Measurements from ENCODE around the gene KLHL24.
"Not testable (repeated sequence)": the region's sequence is repeated elsewhere in the genome, so short reads cannot be mapped to it uniquely, and the experiment has no call there.

The KLHL24 gene

DNA sequence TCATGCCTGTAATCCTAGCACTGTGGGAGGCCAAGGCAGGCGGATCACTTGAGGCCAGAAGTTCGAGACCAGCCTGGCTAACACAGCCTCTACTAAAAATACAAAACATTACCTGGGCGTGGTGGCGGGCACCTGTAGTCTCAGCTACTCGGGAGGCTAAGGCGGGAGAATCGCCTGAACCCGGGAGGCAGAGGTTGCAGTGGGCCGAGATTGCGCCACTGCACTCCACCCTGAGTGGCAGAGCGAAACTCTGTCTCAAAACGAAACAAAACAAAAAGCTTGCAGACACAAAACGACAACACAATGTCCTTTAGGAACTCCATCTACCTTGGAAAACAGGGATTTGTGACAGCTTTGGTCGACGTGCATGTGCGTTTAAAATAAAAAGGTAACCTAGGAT lies 716 bp upstream of the KLHL24 start:
- no peak for DNase-seq (ENCODE audit: low spot score)

DNA sequence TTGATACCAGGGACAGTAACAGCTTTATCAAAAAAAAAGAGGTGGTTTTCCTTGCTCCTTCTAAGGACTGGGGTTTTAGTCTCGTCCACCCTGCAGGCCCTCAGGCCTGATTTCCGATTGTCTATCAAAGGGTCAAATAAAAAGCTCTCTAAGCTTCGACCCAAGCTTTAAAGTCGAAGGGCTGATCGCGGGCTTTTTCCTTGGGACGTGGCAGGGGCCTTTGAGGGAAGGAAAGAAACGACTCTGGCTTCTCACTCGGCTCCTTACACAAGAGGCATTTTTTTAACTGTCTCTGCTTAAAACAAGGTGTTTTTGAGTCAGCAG lies 354 bp upstream of the KLHL24 start:
- no peak for DNase-seq (ENCODE audit: low spot score)

DNA sequence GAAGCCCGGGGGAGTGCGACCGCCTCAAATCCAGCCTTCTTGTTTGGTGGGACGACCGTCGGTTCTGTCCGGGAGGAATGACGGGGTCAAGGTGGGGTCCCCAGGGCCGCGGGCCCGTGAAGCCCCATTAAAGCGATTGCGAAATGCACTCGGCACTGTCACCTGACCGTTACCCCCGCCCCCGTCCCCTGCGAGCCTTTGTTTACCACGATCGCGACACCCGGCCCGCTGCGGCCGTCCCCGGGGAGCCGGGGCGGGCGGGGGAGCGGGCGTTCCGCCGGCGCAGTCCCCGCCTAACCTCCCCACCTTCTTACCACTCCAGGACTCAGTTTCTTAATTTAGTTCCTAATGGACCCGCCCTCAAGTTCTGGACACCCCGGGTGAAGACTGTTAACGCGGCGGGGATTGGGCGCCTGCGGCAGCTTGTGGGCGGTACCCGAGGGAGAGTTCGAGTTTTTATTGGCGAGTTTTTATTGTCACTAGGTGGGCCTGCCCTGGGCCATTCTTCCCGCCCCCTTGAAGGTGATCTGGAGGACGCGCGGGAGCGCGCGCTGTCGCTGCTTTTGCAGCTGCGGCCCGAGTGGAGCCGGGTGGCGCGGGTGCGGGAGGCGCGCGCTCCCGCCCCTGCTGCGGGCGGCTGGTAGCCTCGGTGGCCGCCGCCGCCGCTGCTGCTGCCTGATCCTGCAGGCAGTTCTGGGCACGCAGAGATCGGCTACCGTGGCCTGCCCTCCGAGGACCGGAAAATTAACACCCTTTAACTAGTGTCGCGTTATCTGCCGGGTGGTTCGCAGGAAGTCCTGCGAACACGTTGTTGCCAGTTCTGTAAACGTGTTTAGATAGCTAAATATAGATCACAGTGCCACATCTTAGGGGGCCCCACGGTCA lies 1.0 kb downstream of the KLHL24 start:
- peak; percentile 98 for DNase-seq (ENCODE audit: low spot score)

DNA sequence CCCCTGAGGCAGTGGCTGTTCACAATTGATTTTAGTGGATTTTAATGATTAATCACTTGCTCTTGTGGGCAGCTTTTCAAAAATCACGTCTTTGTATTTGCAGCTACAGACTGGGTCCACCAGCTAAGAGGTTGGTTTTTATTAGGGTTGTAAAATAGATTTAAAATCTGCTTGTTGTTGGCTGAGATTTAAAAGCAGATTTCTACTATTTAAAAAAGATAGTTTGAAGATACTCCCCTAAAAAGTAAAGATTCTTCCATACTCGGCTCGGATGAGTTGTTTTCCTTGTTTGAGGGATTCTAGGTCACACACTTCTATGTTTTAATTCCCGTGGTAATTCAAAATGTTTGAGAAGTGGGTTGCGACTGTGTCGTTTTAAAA lies 1.7 kb downstream of the KLHL24 start:
- no peak for DNase-seq (ENCODE audit: low spot score)

DNA sequence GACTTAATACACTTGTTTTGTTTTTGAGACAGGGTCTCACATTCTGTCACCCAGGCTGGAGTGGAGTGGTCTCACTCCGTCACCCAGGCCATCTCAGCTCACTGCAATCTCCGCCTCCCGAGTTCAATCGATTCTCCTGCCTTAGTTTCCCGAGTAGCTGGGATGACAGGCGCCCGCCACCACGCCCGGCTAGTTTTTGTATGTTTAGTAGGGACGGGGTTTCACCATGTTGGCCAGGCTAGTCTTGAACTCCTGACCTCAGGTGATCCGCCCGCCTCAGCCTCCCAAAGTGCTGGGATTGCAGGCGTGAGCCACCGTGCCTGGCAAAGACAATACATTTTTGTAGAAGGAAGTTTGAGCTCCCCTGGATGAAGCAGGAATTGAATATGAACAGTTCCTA lies 2.2 kb downstream of the KLHL24 start:
- not testable (repeated sequence) for DNase-seq (ENCODE audit: low spot score)

DNA sequence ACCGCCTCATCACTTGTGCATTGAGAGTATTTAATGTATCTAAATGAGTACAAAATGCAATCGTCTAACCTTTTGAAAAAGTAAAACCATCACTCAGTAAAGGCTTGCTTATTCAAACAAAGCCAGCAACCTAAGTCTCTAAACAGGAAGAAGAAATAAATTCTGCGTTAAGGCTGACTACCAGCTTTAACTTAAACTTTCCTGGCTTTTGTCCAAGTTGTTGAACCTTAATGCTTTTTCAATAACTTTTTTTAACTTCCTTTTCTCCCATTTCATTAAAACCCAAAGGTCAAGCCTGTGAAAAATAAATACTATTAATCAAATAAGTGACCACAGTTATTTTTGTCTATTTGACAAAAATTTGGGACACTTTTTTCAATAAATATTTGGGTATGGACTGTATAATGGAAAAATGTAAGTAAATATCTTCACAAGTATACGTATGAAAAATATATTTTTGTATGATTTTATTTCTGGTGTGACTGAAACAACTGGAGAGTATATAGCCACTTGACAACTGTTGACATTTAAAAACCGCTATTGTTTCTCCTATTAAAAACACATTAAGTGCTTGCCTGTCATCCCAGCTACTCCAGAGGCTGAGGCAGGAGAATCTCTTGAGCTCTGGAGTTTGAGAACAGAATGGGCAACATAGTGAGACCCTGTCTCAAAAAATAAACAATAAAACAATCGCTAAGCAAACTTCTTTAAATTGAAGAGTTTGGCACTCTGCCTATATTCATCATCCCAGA lies 2.9 kb downstream of the KLHL24 start:
- DNase-seq (ENCODE audit: low spot score), result no peak

DNA sequence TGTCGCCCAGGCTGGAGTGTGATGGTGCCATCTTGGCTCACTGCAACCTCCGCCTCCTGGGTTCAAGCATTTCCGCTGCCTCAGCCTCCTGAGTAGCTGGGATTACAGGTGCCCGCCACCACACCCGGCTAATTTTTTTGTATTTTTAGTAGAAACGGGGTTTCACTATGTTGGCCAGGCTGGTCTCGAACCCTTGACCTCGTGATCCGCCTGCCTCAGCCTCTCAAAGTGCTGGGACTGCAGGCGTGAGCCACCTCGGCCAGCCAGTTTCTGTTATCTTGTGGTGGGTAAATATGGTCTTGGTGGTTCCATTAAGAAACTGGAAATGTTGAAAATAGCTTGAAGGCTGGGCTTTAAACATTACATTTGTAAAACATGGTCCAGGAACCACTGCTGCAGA lies 5.2 kb downstream of the KLHL24 start:
- not testable (repeated sequence) for DNase-seq (ENCODE audit: low spot score)

DNA sequence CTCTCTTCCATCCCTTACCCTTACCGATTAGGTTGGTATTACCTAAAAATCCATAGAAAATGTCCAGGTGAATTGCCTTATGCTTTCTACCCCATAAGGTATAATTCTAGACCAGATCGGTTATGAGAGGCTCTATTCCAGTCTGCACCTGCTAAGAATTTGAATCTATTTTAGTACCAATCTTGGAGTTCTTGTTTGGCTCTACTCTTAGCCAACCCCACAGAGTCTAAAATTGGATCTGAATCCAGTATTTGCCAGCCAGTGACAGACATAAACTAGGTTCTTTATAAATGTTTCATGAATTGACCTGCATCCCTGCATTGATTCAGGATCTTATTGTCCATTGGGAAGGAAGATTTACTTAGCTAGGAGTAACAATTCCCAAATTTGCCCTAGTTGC lies 6.5 kb downstream of the KLHL24 start:
- no peak for DNase-seq (ENCODE audit: low spot score)

DNA sequence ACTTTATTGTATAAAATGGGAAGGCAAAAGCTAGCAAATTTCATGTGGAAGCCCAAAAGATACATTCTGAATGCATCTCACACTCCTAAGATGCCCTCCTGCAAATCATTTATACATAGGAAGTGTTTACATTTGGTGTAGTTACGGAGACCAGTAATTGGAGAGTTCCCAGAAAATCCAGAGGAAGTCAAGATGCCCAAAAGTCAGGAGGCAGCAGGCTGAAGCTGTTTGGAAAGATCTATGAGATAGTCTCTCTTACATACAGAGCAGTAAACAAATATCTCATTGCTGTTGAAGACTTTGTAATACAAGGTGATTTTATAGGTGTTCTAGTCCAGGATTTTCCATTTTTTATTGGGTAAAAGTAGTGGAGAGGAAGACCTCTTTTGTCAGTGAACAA lies 8.8 kb downstream of the KLHL24 start:
- DNase-seq (ENCODE audit: low spot score), result no peak

DNA sequence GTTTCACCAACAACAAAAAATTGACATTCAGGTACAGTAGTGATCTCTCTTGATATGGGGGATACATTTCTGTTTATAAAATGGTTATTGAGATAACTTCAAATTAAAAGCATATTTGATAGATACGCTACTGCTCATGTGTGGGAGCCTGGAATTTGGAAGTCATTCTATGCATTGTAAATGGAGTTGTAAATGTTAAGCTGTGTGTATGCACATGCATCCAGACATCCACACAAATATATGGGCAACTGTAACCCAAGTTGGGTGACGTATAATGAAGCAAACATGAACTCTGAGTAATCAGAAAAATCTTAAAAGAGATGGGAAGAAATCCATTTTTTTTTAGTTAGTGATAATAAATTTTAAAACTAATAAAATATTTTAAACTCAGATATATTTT lies 9.8 kb downstream of the KLHL24 start:
- DNase-seq (ENCODE audit: low spot score), result no peak

DNA sequence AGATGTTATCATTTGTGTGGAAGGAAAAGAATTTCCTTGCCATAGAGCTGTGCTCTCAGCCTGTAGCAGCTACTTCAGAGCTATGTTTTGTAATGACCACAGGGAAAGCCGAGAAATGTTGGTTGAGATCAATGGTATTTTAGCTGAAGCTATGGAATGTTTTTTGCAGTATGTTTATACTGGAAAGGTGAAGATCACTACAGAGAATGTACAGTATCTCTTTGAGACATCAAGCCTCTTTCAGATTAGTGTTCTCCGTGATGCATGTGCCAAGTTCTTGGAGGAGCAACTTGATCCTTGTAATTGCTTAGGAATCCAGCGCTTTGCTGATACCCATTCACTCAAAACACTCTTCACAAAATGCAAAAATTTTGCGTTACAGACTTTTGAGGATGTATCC lies 15.1 kb downstream of the KLHL24 start:
- DNase-seq (ENCODE audit: low spot score), result no peak

DNA sequence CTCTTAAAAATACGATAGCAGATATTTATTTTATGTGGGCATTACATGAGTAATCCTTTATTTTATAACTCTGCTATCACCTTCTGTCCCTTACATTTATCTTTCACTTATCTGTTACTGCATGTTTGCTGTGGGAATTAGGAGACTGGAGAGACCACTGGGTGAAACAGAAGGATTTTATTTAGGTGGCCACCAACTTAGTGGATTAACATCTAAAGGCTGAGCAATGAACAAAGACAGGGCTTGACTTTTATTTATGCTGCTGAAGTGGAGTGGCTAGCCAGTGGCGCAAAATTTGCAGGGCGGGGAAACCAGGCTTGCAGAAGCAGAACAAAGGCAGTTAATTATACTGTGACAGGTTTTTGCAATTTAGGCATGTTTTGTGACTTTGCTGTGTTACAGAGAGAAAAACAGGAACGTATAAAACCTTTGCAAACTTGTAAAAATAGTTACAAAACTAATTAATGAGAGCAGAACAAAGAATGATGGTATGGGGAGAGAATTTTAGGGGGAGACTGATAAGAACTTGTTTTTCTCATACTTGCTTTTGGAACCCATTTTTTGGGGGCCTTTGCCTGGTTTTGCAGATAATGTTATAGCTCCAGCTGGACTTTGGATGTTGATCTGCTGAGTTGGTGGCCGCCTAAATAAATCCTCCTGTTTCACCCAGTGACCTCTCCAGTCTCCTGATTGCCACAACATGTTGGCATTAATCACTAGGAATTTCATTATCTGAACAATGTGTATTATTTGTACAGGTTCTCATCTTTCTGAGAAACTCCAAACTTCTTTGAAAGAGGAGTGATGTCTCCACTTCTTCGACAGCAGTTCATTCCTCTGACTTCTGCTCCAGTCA lies 18.0 kb downstream of the KLHL24 start:
- DNase-seq (ENCODE audit: low spot score), result no peak

DNA sequence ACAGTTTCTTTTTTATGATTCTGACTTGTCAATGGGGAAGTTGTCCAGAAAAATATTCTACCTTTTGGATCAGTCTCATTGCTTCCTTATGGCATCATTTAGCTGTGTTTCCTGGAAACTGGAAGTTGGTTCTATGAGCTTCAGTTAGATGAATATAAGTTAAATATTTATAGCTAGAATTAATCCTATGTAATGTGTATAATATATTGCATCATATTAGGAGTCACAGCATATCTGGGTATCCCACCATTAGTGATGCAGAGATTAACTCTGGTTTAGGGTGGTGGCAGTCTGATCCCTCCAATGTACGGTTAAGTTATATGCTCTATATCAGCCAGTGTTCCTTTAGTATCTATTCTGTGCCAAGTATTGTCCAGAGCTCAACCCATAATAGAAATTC lies 19.3 kb downstream of the KLHL24 start:
- DNase-seq (ENCODE audit: low spot score), result no peak

DNA sequence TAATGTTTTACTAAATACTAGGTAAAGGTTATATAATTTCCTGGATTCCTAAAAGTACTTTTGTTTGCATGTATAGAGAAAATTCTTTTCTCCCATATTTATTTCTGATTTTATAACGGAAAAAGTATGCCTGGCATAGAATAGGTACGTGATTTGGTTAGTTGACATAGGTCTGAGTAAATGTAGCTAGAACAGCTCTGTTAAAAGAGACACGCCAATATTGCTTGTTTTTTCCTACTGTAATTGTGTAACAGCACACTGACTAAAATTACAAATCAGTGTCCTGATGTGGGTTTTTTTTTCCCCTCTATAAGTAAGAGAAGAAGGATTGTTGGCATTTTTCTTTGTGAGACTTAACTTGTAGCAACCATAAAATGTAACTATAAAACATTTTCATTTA lies 26.7 kb downstream of the KLHL24 start:
- DNase-seq (ENCODE audit: low spot score), result no peak

DNA sequence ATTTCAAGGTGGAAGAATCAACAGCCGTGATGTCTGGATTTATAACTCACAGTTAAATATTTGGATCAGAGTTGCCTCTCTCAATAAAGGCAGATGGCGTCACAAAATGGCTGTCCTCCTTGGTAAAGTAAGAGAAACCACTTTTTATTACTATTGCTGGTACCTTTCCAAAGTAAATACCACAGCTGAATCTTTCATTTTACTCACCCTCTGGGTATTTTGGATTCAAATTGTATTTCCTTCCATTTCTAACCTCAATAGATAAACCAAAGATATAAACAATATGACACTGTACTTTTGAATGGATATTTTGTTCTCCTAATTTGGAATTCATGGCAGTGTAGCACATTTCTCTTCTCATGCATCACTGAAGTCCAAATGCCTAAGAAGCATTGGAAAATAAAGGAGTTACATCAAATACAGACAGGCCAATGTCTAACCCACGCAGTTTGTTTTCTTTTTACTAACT lies 29.5 kb downstream of the KLHL24 start:
- no peak for DNase-seq (ENCODE audit: low spot score)

DNA sequence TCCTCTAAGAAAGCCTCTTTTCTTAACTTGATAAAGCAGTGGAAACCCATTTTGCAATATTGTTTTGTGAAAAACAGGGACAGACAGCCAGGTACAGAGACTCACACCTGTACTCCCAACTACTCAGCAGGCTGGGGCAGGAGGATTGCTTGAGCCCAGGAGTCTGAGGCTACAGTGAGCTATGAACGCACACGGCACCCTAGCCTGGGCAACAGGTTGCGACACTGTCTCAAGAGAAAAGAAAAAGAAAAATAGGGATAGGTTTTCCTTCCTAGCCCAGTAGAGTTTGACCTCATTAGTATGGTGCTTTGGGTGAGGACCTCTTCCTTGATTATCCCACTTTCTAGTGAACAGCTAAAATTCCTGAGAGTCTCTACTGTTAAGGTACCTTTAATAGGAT lies 44.6 kb downstream of the KLHL24 start:
- DNase-seq (ENCODE audit: low spot score), result no peak

DNA sequence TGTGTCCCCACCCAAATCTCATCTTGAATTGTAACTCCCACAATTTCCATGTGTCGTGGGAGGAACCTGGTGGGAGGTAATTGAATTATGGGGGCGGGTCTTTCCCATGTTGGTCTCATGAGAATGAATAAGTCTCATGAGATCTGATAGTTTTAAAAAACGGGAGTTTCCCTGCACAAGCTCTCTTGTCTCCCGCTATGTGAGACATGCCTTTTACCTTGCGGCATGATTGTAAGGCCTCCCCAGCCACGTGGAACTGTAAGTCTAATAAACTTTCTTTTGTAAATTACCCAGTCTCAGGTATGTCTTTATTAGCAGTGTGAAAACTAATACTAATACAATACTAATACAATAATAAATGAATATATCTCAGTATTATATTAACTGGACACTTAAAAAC lies 52.3 kb downstream of the KLHL24 start:
- no peak for DNase-seq (ENCODE audit: low spot score)

DNA sequence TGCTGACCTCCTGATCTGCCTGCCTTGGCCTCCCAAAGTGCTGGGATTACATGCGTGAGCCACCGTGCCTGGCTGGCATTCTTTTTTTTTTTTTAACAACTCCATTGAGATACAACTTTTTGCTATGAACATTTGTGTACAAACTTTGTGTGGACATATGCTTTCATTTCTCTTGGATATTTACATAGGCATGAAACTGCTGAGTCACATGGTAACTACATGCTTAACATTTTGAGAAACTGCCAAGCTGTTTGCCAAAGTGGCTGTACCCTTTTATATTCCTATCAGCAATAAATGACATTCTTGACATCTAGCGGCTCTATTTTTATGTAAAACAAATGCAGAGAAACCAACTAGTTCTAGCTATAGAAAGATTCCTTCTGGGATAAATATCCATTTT lies 53.5 kb downstream of the KLHL24 start:
- no peak for DNase-seq (ENCODE audit: low spot score)

DNA sequence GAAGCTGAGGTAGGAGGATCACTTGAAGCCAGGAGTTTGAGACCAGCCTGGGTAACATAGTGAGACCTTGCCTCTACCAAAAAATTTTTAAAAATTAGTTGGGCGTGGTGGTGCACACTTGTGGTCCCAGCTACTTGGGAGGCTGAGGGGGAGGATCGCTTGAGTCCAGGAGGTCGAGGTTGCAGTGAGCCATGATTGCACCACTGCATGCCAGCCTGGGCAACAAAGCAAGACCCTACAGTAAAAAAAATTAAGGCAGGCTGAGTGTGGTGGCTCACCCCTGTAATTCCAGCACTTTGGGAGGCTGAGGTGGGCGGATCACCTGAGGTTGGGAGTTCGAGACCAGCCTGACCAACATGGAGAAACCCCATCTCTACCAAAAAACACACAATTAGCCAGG lies 54.2 kb downstream of the KLHL24 start:
- DNase-seq (ENCODE audit: low spot score), result not testable (repeated sequence)

DNA sequence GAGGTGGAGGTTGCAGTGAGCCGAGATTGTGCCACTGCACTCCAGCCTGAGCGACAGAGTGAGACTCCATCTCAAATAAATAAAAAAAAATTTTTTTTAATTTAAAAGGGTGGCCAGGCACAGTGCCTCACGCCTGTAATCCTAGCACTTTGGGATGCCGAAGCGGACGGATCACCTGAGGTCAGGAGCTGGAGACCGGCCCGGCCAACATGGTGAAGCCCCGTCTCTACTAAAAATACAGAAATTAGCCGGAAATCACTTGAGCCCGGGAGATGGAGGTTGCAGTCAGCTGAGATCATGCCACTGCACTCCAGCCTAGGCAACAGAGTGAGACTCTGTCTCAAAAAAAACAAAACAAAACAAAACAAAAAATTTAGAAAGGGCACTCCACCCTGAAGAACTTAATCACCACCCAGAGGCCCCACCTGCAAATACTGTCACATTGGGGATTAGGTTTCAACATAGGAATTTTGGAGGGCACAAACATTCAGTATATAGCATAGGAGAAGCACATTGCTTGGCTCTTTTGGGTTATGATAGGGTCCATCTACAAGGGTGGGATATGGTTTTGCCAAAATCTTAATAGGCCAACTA lies 55.1 kb downstream of the KLHL24 start:
- no peak for DNase-seq (ENCODE audit: low spot score)

DNA sequence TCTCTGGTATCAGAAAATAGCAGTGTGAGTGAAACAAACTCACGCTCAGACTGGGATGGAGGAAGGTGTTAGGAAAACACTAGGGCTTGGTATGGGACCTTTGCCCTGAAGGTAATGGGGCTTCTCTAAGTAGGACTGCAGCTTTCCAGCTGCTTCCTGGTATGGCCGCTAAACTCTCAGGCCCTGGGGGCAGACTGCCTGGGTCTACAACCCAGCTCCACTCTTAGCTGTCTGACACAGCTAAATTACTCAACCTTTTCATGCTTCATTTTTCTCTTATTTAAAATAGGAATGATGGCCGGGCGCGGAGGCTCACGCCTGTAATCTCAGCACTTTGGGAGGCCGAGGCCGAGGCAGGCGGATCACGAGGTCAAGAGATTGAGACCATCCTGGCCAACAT lies 57.0 kb downstream of the KLHL24 start:
- DNase-seq (ENCODE audit: low spot score), result no peak
